GM21526 (cell line): ENCODE results near the gene GNB5.
"Not testable (repeated sequence)": the region's sequence is repeated elsewhere in the genome, so short reads cannot be mapped to it uniquely, and the experiment has no call there.

Experiments used
- ATAC-seq: cut with Tn5 transposase; IDR thresholded peaks from one replicate; pipeline ENCODE4 v1.9.1; 2021; ENCODE audit warnings: moderate library complexity; ENCODE audit not compliant: unreplicated experiment, low FRiP score

GNB5 gene

DNA sequence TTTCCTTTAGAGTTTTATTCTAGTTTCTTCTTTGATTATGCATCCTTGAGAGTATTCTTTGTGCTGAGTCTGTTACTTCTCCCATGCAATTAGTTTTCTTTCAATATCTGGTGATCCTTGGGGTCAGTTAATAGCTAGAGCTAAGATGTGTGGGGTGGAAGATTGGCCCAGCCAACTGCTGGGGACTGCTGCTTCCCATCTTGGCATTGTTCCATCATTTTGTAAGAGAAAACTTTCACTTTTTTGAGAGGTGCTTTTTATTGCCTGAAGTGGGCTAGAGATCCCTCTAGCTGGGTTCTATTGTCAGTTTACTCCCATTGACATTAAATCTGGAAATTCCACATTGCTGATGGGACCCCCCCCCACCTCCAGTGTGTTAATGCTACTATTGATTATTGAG, 94.0 kb downstream of the GNB5 start:
- no peak for ATAC-seq

DNA sequence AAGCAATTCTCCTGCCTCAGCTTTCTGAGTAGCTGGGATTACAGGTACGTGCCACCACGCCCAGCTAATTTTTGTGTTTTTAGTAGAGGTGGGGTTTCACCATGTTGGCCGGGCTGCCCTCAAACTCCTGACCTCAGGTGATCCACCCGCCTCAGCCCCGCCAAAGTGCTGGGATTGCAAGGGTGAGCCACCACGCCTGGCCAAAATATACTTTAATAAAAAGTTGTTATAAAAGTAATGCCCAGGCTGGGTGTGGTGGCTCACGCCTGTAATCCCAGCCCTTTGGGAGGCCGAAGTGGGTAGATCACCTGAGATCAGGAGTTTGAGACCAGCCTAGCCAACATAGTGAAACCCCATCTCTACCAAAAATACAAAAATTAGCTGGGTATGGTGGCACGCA, 94.7 kb downstream of the GNB5 start:
- not testable (repeated sequence) for ATAC-seq

- no peak for ATAC-seq
Measured at GRCh38 chr15:52095597-52096262, 95.5 kb downstream of the GNB5 start.

DNA sequence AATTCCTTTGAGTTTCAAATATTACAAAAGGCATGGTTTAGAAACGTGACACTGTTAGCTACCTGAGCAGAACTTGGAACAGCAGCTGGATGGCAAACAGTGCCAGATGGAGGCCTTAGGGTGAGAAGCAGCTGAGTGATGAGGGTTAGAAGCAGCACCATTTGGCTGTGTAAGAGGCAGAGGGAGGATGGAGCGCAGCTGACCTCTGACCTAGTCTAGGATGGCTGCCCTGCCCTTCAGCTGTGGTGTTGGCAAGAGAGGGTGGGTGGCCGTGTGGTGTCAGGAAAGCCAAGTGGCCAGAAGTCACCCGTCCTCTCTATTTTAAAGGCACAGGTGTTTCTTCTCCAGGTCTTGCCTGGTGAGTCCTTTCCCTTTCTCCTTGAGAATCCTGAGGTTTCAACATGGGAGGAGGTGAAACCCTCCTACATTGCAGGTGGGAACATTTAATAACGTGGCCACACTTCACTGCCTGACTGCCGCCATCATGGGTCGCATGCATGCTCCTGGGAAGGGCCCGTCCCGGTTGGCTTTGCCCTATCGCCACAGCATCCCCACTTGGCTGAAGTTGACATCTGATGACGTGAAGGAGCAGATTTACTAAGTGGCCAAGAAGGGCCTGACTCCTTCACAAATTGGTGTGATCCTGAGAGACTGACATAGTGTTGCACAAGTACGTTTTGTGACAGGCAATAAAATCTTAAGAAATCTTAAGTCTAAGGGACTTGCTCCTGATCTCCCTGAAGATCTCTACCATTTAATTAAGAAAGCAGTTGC, 96.2 kb downstream of the GNB5 start:
- no peak for ATAC-seq

DNA sequence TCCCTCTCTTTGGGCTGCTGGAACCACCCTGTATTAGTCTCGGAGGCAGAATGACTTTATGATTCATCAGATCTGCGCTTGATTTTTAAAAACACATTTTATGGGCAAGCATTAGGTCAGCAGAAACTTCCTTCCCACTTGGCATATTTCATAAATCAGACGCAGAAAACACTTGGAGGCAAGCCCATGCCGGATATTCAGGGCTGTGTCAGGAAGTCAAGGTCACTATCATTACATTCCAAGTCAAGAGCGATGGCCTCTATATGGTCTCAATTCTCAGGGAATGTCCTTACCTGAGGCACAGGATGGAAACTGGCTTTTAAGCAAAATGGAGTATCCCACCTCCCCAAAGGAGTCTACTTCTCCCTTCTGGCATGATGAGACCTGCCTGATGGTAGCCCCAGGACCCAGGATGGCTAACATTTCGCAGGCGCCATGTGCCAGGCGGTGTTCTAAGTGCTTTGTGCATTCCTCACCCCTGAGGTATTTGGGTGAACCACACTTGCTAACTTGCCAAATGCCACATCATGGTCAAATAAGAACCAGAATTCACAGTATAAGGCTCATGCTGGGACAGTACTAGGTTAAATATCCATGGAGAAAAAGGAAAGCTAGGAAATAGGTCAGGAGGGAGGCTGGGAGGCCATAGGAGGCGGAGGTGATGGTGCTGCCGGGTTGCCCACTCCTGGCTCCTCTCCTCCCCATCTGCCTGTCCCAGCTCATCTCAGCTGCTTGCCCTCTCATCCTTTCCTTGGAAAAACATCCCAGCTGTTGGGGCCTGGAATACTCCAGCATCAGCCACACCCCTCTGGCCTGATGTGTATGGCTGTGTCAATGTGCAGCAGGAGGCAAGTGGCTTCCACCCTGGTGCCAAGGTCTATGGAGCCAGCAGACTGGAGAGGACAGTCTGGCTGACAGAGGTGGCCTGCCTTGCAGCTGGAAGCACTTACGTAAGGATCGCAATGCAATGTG, 97.4 kb downstream of the GNB5 start:
- ATAC-seq = no peak

- ATAC-seq = no peak
Measured at GRCh38 chr15:52093167-52093538, 98.0 kb downstream of the GNB5 start.

GRCh38 chr15:52090193-52090592, 101.0 kb downstream of the GNB5 start:
- no peak for ATAC-seq

DNA sequence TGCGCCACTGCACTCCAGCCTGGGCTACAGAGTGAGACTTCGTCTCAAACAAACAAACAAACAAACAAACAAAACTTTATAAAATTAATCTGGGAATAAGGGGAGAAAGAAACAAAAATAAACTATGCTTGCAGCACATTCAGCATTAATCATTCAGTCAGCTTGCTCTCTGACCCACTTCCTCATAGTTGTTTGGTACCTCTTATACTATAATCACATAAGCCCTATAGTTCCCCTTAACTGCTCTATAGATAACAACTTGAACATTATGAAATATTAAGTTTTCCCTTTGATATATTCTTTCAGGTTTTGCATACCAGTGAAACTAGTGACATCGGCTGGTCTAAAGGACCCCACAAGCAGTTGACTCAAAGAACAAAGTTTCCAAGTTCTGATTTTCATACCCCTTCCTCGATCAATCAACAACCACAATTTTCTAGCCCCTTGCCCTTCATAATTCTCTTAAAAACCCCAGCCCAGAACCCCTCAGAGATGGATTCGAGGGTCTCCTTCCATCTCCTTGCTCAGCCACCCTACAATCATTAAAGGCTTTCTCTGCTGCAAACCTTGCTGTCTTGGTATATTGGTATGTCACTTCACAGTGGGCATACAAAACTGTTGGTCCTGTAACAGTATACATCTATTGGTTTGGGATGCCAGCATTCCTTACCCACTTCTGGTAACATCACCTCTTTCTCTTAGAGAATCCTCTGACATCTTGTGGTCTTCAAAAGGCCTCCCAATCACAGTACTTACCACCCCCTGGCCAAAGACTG, 105.0 kb downstream of the GNB5 start:
- ATAC-seq = no peak

DNA sequence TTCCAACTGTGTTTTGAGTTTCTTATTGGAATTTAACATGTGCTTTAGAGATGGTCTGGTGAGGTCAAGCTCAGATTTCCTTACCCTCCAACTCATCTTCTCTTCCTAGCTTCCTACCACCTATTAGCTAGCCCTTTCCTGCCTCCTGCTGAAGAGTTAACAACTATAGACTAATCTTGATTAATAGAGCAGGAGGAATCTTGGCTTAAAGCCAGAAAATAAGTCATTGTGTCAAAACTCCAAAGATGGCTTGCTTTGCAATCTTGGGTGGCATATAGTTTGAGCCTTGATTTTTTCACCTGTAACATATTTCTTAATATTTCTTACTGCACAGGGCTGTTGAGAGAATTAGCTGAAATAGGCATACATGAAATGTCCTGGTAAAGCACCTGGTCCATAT, 105.9 kb downstream of the GNB5 start:
- no peak for ATAC-seq

GRCh38 chr15:52083603-52084002, 107.6 kb downstream of the GNB5 start:
- no peak for ATAC-seq

DNA sequence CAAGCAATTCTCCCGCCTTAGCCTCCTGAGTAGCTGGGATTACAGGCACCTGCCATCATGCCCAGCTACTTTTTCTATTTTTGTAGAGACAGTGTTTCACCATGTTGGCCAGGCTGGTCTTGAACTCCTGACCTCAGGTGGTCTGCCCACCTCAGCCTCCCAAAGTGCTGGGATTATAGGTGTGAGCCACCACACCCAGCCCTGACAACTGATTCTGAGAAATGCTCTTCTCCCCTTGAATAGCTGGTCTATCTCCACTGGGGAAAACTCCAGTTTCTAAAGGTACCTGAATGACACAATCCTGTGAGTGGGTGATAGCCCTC, 108.2 kb downstream of the GNB5 start:
- ATAC-seq = not testable (repeated sequence)

DNA sequence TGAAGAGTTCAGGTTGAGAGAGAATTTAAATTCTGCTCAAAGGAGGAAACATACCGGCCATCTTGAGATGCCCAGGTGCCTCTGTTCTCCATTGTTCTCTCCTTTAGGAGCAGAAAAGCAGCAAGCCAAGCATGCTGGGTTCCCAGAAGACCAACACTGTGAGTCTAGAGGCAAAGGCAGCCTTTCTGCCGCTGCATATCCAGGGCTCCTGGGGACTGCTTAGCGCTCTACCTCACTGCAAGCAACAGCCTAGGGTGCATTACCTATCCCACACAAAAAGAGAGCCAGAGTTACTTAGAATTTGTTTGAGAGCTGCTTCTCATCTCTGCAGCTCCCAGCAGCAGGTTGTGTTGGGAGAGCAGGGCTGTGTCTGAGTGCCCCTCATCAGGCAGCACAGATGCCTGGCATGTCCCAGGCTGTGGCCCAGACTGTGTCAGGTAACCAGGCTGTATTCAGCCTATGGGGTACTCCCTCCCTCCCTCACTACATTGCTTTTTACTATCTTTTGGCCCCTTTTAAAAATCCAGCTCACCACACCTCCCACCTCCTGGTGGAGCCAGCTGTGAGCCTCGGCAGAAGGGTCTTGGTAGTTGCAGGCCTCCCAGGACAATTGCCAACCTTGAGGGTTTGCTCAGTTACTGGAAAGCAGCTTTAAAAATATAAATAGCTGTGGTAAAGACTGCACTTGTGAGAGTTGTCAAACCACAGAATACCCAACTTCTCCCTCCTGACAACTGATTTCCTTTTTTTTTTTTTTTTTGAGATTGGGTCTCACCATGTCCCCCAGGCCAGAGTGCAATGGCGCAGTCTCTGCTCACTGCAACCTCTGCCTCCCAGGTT, 108.8 kb downstream of the GNB5 start:
- ATAC-seq = peak; percentile 49

GRCh38 chr15:52080706-52081392, 110.3 kb downstream of the GNB5 start:
- ATAC-seq = no peak

- no peak for ATAC-seq
Measured at GRCh38 chr15:52080031-52080430, 111.2 kb downstream of the GNB5 start.

DNA sequence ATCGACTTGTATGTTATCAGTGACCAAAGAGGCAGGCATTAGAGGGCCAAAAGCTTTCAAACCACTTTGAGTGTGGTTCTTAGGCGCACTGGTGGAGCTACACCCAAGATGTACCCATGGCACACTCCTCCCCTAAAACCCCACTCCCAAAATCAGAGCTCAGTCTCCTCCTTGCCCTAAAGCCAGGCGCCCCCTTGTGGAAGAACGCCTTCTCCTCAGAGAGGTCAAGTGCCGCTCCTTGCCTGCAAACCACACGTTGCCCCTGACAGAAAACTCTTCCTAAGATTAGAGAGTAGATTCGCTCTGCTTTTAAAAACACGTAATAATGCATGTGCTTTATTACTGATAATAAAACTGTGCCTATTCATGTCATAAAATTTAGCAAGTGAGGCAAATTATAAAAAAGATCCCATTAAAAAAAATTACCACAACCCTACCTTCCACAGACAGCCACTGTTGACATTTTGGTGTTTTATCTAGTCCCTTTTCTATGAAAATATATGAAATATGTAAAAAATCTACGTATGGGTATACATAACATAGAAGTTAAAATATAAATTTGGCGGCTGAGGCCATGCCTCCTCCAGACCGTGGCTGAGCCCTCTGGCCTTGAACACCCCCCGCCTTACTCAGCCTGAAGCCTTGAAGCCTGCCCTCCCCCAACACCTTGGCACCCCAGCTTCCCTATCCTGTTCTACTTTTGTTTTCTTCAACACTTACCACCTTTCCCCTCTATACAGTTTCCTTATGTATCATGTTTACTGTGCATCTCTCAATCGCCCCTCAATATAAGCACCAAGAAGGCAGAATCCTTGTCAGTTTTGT, 112.1 kb downstream of the GNB5 start:
- no peak for ATAC-seq

- no peak for ATAC-seq
Measured at GRCh38 chr15:52078197-52078875, 112.9 kb downstream of the GNB5 start.

DNA sequence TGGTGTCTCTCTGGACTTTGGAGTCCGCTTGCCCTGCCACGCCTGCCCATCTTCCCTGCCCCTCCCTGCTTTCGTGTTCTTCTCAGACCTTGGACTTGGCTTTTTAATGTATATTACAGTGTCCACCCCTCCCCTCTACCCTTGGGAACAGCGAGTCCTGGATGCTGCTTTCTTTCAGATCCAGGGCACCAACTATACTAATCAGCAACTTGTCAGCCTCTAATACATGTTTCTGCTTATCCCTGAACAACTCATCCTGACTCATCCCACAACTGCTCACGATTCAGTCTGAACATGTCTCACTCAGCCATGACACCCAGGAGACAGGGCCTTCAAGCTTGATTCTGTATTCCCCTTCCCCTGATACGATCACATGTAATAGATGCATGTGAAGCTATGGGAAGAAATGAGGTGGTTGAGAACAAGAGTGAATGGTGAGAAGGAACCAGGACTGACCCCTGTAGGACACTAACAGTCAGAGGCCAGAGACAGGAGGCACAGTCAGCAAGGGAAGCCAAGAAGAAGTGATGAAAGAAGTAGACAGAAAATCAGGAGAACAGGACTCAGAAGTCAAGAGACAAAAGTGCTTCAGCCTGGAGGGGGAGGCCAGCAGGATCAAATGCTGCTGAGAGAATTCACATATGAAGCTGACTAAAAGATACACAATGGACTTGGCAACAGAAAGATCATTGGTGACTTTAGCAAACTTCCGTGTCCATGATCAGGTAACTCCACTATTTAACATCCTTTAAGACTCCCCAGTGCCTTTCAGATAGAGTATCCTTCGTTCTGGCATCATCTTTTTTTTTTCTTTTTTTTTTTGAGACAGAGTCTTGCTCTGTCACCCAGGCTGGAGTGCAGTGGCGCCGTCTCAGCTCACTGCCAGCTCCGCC, 114.1 kb downstream of the GNB5 start:
- ATAC-seq = no peak
